BLaER1 (cell line): Measurements from ENCODE around the gene MED9.
"Not testable (repeated sequence)": the region's sequence is repeated elsewhere in the genome, so short reads cannot be mapped to it uniquely, and the experiment has no call there.

ENCODE experiments used
- H3K27ac ChIP-seq: shearing (Covaris generic); formaldehyde crosslinking; 2 replicates; pipeline ENCODE4 v1.8.1; 2022
- H3K27me3 ChIP-seq: shearing (Covaris generic); formaldehyde crosslinking; 2 replicates; pipeline ENCODE4 v1.8.1; 2022
- H3K36me3 ChIP-seq: shearing (Covaris generic); formaldehyde crosslinking; 2 replicates; pipeline ENCODE4 v1.8.1; 2022
- H3K4me1 ChIP-seq: shearing (Covaris generic); formaldehyde crosslinking; 2 replicates; pipeline ENCODE4 v1.8.1; 2022
- H3K4me2 ChIP-seq: shearing (Covaris generic); formaldehyde crosslinking; 2 replicates; pipeline ENCODE4 v1.8.1; 2022
- H3K4me3 ChIP-seq: shearing (Covaris generic); formaldehyde crosslinking; 2 replicates; pipeline ENCODE4 v1.8.1; 2022
- H3K9ac ChIP-seq: shearing (Covaris generic); formaldehyde crosslinking; 2 replicates; pipeline ENCODE4 v1.8.1; 2022
- H3K9me3 ChIP-seq: shearing (Covaris generic); formaldehyde crosslinking; 2 replicates; pipeline ENCODE4 v1.8.1; 2022
- H4K20me1 ChIP-seq: shearing (Covaris generic); formaldehyde crosslinking; 2 replicates; pipeline ENCODE4 v1.8.1; 2022
- Cebpa-rat ChIP-seq: shearing (Covaris generic); IDR thresholded peaks from 2 replicates; pipeline ENCODE4 v1.8.1; 2022

Gene MED9, protein sequence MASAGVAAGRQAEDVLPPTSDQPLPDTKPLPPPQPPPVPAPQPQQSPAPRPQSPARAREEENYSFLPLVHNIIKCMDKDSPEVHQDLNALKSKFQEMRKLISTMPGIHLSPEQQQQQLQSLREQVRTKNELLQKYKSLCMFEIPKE

DNA sequence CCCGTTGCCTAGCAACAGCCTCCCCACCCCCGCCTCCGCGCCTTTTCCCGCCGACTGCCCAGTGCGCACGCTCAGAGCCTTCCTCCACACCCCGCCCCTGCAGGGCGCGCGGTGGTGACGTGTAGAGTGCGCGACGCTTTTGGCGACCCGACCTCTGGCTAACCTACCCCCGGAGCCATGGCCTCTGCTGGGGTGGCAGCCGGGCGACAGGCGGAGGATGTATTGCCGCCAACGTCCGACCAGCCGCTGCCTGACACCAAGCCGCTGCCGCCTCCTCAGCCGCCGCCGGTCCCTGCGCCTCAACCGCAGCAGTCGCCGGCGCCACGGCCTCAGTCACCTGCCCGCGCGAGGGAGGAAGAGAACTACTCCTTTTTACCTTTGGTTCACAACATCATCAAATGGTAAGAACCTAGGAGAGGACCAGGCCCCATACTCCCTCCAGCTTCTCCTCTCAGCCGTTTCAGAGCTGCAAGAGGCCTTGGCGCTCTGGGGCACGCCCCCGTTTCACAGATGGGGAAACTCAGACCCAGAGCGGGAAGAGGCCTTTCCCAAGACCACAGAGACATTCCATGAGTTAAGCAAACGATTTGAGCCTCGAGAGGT lies at the start of gene MED9:
Gene MED9 (plus strand): TSS at position 136 of the 603 bp plus-strand sequence. CDS start 42 bp downstream, at position 178.
- Histone ChIP-seq H3K27me3 (no peaks in the 10 kb centered on the region), H3K9me3 (no peaks in the 10 kb centered on the region), H3K27ac (peak within 1 kb of the TSS; percentile 86), H3K36me3 (peaks cover 19% of the 10 kb centered on the region), H3K4me2 (peak within 1 kb of the TSS; percentile 98), H3K4me3 (peak within 1 kb of the TSS; percentile 94), H3K9ac (peak within 1 kb of the TSS; percentile 93), H4K20me1 (peaks cover 14% of the 10 kb centered on the region; the same call in 1 of the 2 replicates), H3K4me1 (peaks cover 51% of the 10 kb centered on the region)
- no peak for TF ChIP-seq Cebpa-rat

DNA sequence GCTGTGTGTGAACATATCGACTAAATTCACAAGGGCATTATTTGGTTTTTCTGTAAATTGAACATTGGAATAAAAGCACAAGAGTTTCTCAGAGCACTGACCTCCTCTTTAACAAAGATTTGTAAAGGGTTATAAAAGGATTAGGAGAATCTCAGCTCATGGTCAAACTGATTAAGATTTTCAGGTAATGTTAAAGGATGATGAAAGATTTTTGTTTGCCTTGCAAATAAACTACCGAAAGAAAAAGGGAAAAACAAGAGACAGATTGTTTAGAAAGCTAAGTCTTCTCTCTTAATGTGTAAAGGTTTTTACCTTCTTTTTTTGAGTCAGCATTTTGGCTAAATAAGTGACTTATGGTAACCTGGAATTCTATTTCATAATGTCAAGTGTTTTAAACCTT lies 47.6 kb upstream of the MED9 start:
- Histone ChIP-seq H3K9me3 (peaks cover 44% of the 10 kb centered on the region), H3K36me3 (peaks cover 9% of the 10 kb centered on the region), H3K4me3 (no peak overlapping the region), H3K27ac (no peak overlapping the region), H3K9ac (no peak overlapping the region), H3K4me2 (no peak overlapping the region), H3K4me1 (peaks cover 17% of the 10 kb centered on the region), H4K20me1 (no peaks in the 10 kb centered on the region), H3K27me3 (no peaks in the 10 kb centered on the region)
- TF ChIP-seq Cebpa-rat, result no peak

DNA sequence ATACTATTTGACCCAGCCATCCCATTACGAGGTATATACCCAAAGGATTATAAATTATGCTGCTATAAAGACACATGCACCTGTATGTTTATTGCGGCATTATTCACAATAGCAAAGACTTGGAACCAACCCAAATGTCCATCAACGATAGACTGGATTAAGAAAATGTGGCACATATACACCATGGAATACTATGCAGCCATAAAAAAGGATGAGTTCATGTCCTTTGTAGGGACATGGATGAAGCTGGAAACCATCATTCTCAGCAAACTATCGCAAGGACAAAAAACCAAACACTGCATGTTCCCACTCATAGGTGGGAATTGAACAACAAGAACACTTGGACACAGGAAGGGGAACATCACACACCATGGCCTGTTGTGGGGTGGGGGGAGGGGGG lies 45.9 kb upstream of the MED9 start:
- H3K9ac ChIP-seq, H3K27me3 ChIP-seq, H3K4me3 ChIP-seq, H3K36me3 ChIP-seq, H3K27ac ChIP-seq, H3K4me2 ChIP-seq, H4K20me1 ChIP-seq: not testable (repeated sequence)
- peaks cover 17% of the 10 kb centered on the region for H3K4me1 ChIP-seq
- H3K9me3 ChIP-seq, result peaks cover 27% of the 10 kb centered on the region

DNA sequence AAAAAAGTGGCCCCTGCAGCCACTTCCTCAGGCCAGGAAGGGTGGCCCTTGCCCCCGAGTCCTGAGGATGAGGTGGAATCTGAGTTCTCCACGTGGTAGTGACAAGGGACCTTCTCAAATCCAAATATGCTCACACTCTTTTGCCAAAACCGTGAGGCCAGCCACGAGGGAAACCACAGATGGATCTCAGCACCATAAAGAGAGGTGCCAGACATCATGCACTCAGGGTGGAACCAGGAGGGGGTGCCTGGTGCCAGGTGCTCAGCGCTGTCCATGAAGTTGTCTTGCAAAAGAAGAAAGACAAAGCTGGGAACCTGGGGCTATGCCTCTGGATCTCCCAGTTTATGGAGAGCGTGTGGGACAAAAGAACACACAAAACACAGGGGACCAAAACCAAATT lies 45.2 kb upstream of the MED9 start:
- Histone ChIP-seq H3K4me2 (no peak overlapping the region), H3K36me3 (no peaks in the 10 kb centered on the region), H3K9ac (no peak overlapping the region), H4K20me1 (no peaks in the 10 kb centered on the region), H3K4me3 (no peak overlapping the region), H3K27ac (no peak overlapping the region), H3K27me3 (no peaks in the 10 kb centered on the region), H3K4me1 (peaks cover 17% of the 10 kb centered on the region), H3K9me3 (peaks cover 20% of the 10 kb centered on the region)
- TF ChIP-seq Cebpa-rat, result no peak

DNA sequence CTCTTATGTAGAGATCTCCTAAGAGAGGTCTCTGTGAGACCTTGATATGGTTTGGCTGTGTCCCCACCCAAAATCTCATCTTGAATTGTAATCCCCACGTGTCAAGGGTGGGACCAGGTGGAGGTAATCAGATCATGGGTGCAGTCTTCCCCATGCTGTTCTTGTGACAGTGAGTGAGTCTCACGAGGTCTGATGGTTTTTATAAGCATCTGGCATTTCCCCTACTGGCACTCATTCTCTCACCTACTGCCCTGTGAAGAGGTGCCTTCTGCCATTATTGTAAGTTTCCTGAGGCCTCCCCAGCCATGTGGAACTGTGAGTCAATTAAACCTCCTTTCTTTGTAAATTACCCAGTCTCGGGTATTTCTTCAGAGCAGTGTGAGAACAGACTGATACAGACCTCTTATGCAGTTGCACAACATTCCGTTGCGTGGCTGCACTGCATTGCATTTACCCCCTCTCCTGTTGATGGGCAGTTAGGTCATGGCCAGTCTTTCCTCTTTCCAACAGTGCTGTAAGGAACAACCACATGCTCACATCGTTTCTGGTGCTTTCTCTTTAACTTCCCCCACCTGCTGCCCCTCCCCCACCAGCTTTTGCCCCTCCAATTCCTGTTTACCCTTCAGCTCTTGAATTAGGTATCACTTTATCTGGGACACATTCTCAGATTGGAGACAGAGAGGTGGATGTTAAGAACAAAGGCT lies 43.6 kb upstream of the MED9 start:
- Histone ChIP-seq H3K4me2 (0 out of 2 replicates have a peak overlapping the region, but pooled peaks have one; percentile 32), H3K9me3 (peaks cover 10% of the 10 kb centered on the region), H4K20me1 (no peaks in the 10 kb centered on the region), H3K9ac (no peak overlapping the region), H3K4me1 (peaks cover 17% of the 10 kb centered on the region), H3K27me3 (no peaks in the 10 kb centered on the region), H3K36me3 (no peaks in the 10 kb centered on the region), H3K4me3 (no peak overlapping the region), H3K27ac (no peak overlapping the region)
- TF ChIP-seq Cebpa-rat, result no peak

DNA sequence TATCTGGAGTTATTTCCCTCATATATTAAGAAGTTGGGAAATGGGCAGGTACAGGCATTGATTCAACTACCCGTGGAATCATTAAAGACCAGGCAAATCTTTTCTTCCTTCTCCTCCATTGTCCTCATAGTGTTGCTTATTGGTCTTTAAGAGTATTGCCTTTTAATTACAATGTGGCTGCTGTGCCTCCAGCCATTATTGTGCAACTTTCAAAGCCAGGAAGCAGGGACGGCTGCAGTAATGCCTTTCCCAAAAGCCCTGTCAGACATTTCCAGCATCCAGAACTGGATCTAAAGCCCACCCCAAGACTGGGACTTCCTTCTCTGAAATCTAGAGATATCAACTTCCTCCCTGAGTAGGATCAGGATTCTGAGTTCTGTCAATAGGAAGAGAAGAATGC lies 42.3 kb upstream of the MED9 start:
- no peak for TF ChIP-seq Cebpa-rat
- Histone ChIP-seq H3K4me1 (peaks cover 17% of the 10 kb centered on the region), H4K20me1 (no peaks in the 10 kb centered on the region), H3K9ac (no peak overlapping the region), H3K36me3 (no peaks in the 10 kb centered on the region), H3K4me2 (no peak overlapping the region), H3K27me3 (no peaks in the 10 kb centered on the region), H3K9me3 (peaks cover 10% of the 10 kb centered on the region), H3K4me3 (no peak overlapping the region), H3K27ac (no peak overlapping the region)

DNA sequence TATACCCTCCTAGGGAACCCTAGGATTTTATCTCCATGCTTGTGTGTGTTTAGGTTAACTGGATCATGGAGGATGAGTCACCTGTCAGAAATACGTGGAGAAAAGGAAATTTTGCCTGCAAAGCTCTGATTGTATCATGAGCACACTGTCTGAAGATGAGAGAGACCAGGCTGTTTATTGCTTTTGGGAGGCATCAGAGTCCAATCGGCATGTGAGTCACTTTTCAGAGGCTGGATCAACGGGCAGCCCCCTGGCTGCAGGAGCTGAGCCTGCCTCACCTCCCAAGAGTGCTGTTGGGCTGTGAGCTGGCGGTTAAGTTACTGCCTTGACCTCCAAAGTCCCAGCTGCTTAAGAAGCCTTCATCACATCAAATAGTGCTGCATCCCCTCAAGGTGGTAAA lies 41.5 kb upstream of the MED9 start:
- H3K27me3 ChIP-seq, result no peaks in the 10 kb centered on the region
- H3K4me2 ChIP-seq, result no peak overlapping the region
- H3K4me3 ChIP-seq, result no peak overlapping the region
- no peak for TF ChIP-seq Cebpa-rat
- peaks cover 17% of the 10 kb centered on the region for H3K4me1 ChIP-seq
- no peaks in the 10 kb centered on the region for H3K36me3 ChIP-seq
- H3K9ac ChIP-seq, result no peak overlapping the region
- H4K20me1 ChIP-seq, result no peaks in the 10 kb centered on the region
- no peak overlapping the region for H3K27ac ChIP-seq
- peaks cover 2% of the 10 kb centered on the region for H3K9me3 ChIP-seq

DNA sequence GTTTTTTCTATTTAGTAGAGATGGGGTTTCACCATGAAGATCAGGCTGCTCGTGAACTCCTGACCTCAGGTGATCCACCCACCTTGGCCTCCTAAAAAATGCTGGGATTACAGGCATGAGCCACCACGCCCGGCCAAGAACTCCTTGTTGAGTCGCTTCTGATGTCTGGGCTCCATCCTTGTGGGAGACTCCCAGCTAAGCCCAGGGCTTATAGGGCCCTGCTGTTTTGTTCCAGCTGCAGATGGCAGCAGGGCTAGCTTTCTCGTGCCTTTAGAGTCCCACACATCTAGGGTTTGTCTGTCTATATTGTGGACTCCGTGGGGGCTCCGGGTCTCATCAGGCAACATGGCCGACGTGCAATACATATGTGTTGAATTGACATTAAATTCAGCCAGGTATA lies 39.3 kb upstream of the MED9 start:
- H3K27me3 ChIP-seq, result no peaks in the 10 kb centered on the region
- no peaks in the 10 kb centered on the region for H3K9me3 ChIP-seq
- no peaks in the 10 kb centered on the region for H4K20me1 ChIP-seq
- no peak overlapping the region for H3K4me2 ChIP-seq
- no peak overlapping the region for H3K9ac ChIP-seq
- no peak overlapping the region for H3K27ac ChIP-seq
- H3K36me3 ChIP-seq, result no peaks in the 10 kb centered on the region
- no peak overlapping the region for H3K4me3 ChIP-seq
- peaks cover 18% of the 10 kb centered on the region for H3K4me1 ChIP-seq
- TF ChIP-seq Cebpa-rat, result no peak

DNA sequence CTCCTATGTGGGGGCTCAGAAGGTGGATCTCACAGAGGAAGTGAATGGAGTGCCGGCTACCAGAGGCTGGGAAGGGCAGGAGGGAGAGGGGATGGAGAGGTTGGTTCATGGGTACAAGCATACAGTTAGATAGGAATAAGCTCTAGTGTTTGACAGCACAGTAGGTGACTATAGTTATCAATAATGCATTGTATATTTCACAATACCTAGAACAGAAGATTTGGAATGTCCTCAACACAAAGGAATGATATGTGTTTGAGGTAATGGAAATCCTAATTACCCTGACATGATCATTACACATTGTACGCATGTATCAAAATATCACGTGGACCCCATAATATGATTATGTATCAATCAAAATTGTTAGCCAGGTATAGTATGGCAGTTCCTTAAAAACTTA lies 38.9 kb upstream of the MED9 start:
- no peak for TF ChIP-seq Cebpa-rat
- Histone ChIP-seq H3K4me2 (no peak overlapping the region), H3K4me1 (peaks cover 14% of the 10 kb centered on the region), H4K20me1 (no peaks in the 10 kb centered on the region), H3K4me3 (no peak overlapping the region), H3K27ac (no peak overlapping the region), H3K9ac (no peak overlapping the region), H3K9me3 (no peaks in the 10 kb centered on the region), H3K36me3 (no peaks in the 10 kb centered on the region), H3K27me3 (no peaks in the 10 kb centered on the region)
